HG02642 (cell line): ENCODE measurements around the gene GTF2F2.

ENCODE experiments used
- ATAC-seq: cut with Tn5 transposase; IDR thresholded peaks from one replicate; pipeline ENCODE4 v1.9.1; 2021; ENCODE audit warnings: mild to moderate bottlenecking; ENCODE audit not compliant: unreplicated experiment, poor library complexity

The GTF2F2 gene

DNA sequence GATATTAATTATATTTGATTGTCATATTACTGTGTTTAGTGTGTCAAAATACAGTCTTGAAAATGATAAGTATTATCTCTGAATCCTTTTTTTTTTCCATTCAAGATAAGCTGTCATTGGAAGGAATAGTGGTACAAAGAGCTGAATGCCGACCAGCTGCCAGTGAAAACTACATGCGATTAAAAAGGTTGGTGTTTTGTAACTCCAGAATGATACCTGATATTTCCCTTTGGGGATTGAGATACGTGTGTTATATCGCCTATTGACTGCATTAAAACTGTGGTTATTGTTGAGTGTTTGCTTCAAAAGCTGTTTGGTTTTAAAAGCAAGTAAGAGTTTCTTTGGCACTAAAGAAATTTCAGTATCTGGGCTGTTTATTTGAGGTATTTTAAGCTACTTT, 87.0 kb downstream of the GTF2F2 start:
- no peak for ATAC-seq

GRCh38 chr13:45208132-45208531, 87.8 kb downstream of the GTF2F2 start:
- ATAC-seq = no peak

DNA sequence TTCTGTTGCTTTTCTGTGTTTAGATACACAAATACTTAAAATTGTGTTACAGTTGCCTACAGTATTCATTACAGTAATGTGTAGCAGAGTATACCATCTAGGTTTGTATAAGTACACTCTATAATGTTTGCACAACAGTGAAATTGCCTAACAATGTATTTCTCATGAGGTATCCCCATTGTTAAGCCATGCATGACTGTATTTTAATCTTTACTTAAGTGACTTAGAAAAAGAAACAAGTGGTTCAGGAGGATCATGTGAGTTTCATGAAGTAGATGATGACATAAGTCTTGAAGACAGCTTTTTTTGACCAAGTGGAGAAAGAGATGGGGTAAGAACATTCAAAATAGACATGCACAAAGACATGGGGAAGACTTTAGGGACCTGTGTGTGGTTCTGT, 88.9 kb downstream of the GTF2F2 start:
- ATAC-seq = no peak

GRCh38 chr13:45215392-45216077, 95.2 kb downstream of the GTF2F2 start:
- no peak for ATAC-seq

DNA sequence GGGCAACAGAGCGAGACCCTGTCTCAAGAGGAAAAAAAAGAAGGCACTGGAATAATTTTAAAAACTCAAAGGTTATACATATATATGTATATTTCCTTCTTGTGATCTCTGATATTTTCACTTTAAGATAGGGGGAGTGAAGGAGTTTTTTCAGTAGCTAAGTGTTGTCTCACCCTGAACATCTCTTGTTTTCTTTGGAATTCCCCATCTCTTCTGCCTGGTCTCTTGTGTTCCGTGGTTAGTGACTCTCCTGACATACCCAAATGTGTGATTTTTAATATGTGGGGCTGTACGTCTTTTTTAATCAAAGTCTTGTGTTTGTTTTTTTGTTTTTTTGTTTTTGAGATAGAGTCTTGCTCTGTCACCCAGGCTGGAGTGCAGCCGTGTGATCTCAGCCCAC, 95.9 kb downstream of the GTF2F2 start:
- no peak for ATAC-seq

GRCh38 chr13:45218689-45219088, 98.4 kb downstream of the GTF2F2 start:
- no peak for ATAC-seq

DNA sequence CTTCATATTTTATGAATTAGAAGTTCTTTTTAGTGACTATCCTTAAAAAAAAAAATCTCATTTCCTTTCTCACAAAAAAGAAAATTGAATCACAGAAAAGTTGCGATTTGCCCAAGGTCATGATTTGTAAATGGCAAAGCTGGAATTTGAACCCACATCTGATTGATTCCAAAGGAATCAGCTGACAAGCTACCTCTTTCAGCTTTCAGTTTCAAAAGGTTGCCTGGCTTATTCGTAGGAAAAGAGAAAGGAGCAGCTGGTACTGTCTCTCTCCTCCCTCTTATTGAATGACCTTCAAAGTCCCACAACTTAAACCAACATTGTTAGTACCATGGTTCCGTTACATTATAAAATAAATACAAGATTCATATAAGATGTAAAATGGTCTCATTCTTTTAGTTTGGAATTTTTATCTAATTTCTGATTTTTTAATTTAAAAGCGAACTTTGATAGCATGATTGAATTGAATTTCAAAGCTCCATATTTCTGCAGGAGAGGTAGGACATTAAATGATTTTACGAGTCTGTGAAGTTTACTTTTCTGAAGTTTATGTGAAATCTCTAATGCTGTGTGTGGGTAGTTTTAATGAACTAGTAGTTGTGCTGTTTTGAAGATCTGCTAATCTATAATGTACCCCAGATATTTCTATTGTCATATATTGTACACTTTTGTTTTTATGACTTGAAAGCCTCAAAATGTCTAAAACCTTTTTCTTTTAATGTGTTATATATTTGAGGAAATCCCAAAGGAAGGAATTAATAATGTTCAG, 99.0 kb downstream of the GTF2F2 start:
- no peak for ATAC-seq

- ATAC-seq = no peak
These were observed 99.6 kb downstream of the GTF2F2 start for GRCh38 chr13:45219938-45220375.

DNA sequence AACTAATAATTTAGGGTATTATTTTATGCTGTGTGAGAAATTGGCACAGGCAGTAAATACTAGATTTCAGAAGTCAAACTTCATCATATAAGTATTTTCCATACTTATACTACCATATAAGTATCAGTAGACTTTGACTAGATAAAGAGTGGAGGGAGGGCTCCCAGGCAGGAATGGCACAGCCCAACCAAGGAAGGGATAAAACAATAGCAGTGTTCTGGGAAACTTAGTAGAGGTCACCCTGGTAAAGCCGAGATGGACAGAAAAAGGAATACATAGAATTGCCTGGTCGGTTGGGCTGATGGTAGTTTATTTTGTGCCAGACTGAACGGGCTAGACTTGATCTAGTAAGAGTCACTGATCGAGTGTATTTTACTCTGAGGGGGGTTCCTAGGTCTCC, 100.1 kb downstream of the GTF2F2 start:
- ATAC-seq = no peak

DNA sequence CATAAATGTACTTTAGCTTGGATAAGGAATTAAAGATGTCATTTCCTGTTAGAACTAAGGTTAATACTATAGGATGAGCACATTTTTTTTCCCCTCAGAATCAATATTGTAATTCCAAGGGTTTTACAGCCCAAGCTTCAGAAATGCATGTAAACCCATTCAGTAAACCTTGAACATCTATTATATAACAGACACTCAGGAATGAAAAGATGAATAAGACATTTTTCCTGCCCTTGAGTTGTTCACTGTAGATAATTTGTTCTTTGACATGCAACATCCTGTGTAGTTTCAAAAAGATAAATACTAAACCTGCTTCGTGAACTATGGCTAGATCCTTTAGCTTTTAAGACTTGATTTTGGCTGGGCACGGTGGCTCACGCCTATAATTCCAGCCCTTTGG, 102.2 kb downstream of the GTF2F2 start:
- no peak for ATAC-seq

- ATAC-seq = no peak
These were observed 102.6 kb downstream of the GTF2F2 start for GRCh38 chr13:45222919-45223318.

- ATAC-seq = no peak
These were observed 103.9 kb downstream of the GTF2F2 start for GRCh38 chr13:45224176-45224575.

GRCh38 chr13:45225370-45225769, 105.1 kb downstream of the GTF2F2 start:
- ATAC-seq = no peak

GRCh38 chr13:45226024-45226423, 105.7 kb downstream of the GTF2F2 start:
- ATAC-seq = no peak

DNA sequence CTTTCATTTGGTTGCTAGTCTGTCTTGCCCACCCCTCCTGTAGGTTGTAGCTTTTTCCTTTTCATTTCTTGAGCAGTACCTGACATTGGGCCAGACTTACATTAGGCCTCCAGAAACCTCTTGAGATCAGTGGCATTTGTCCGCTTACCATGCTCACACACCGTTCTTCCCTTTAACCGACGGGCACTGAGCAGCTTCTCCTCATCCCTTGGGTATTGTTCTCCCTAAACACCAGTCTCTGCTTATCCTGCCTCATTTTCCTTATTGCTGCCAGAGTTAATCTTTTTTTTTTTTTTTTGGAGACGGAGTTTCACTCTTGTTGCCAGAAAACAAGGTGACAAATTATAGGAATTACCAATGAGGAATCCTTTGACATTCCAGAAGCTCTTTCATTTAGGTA, 107.7 kb downstream of the GTF2F2 start:
- no peak for ATAC-seq

GRCh38 chr13:45229172-45229571, 108.9 kb downstream of the GTF2F2 start:
- no peak for ATAC-seq

GRCh38 chr13:45231305-45231704, 111.0 kb downstream of the GTF2F2 start:
- no peak for ATAC-seq

DNA sequence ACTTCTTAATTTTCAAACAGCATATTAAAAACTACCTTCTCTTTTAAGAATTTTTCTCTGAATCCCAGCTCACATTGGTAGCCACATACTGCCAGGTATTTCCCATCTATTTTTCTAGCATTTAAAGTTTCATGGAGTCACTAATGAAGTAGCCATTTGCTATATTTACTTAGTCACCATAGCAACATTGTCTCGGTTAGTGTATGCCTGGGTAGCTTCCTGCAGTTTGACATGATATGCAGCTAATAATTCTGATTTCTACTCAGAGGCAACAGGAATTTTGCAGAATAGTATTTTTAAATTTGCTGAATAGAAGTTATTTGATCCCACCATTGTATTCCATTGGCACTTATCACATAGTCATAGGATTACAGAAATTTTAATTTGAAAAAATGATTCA, 111.4 kb downstream of the GTF2F2 start:
- no peak for ATAC-seq

DNA sequence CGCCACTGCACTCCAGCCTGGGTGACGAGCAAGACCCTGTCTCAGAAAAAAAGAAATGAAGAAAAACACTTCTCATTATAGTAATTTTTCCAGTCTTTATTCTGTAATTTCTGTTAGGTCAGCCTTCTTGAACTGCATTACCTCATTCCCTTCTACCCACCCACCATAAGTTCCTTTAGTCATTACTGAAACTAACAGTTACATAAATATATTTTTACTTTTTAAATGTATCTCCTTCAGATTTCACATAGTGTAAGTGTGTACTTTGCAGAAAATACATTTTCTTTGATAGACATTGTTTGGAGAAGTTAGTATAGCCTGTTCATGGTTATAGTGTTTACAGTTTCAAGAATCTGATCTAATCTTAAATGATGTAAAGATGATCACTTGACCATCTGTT, 112.3 kb downstream of the GTF2F2 start:
- no peak for ATAC-seq

DNA sequence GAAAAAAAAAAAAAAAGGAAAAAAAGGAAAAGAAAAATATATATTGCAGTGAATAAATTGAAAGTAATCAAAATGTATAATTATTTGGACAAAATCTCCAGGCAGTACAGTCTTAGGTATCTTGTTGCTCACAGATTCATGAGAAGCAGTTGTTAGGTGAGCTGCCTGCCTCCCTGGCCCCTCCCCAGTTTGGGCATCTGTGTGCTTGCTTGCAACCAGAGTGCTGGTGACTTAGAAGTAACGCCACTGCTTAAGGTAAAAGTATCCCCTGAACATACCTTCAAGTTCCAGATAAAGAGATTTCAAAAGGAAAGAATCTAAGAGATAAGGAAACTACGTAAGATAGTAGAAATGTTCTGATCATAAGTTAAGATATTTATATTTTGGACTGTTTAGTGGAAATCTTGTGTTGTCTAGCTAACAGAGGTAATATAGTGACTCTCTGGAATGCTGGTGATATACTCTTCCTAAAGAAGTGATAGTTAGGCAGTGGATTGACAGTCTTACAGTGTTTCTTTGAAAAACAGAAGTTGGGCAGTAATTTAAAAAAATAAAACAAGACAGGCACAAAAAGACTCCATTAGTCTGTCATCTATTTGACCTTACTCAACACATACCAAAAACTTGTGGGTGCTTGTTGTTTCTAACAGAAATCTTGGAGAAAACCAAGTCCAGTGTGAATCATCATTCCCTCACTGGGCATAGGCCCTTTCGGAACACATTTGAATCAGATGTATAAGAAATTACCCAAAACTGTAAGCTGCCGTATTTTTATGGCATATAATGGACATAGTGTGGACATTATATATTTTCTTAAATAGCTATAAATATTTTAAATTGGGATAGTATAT, 118.9 kb downstream of the GTF2F2 start:
- ATAC-seq = no peak

DNA sequence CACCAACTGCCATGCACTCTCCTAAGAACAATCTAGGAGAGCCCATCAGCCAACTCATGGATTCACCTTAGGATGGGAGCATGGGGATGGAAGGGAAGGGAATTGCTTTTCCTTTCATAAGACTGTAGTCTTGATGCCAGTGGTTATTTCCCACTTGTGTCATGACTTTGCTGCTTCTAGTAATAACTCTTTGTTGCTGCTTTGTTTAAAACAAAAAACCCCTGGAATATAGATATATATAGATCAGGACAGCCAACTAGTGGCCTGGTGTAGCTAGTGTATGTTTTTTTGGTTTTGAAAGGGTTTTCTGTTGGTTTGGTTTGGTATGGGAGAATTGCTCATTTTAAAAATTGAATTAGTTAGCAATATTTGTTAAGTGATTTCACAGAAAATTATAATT, 119.8 kb downstream of the GTF2F2 start:
- ATAC-seq = no peak
